ENCODE measurements around the gene CORO1C.
A peak's percentile ranks its signal among the peaks of the same experiment; 100 is the strongest.

CORO1C gene

DNA sequence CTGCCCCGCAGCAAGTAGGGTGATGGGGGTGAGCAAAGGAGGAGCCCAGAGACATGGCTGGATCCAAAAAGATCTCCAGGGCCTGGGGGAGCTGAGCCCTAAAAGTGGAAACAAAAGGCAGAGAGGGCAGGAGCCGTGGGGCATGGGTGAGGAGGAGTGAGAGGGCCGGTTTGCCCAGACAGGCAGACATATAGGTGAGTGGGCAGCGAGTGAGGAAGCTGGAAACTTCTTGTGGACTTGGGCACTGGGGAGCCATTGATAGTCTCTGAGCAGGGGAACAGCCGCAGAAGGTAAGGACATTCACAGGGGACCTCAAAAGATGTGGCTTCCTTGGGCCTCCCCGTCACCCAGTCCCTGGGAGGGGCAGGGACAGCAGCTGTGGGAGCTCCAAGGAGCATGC lies 116.7 kb downstream of the CORO1C start:
- no peak overlapping the region for H3K4me3 ChIP-seq (ENCODE audit: low read depth, low read length)
- DNase-seq (ENCODE audit: low read depth): no peak
- in situ Hi-C loops (cut with HindIII; ENCODE audit: low sequenced_read_pairs): no loop called here
- TF ChIP-seq, protein P1, sequence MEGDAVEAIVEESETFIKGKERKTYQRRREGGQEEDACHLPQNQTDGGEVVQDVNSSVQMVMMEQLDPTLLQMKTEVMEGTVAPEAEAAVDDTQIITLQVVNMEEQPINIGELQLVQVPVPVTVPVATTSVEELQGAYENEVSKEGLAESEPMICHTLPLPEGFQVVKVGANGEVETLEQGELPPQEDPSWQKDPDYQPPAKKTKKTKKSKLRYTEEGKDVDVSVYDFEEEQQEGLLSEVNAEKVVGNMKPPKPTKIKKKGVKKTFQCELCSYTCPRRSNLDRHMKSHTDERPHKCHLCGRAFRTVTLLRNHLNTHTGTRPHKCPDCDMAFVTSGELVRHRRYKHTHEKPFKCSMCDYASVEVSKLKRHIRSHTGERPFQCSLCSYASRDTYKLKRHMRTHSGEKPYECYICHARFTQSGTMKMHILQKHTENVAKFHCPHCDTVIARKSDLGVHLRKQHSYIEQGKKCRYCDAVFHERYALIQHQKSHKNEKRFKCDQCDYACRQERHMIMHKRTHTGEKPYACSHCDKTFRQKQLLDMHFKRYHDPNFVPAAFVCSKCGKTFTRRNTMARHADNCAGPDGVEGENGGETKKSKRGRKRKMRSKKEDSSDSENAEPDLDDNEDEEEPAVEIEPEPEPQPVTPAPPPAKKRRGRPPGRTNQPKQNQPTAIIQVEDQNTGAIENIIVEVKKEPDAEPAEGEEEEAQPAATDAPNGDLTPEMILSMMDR (IDR thresholded peaks at IDR 0.05; ENCODE audit: low read depth, low read length, missing control alignments): no peak

- DNase-seq (ENCODE audit: low read depth): no peak
- TF ChIP-seq, protein P1 (IDR thresholded peaks at IDR 0.05; ENCODE audit: low read depth, low read length, missing control alignments): no peak
- in situ Hi-C loops (cut with HindIII; ENCODE audit: low sequenced_read_pairs): no loop called here
Measured at GRCh38 chr12:108614041-108614440, 117.3 kb downstream of the CORO1C start.

DNA sequence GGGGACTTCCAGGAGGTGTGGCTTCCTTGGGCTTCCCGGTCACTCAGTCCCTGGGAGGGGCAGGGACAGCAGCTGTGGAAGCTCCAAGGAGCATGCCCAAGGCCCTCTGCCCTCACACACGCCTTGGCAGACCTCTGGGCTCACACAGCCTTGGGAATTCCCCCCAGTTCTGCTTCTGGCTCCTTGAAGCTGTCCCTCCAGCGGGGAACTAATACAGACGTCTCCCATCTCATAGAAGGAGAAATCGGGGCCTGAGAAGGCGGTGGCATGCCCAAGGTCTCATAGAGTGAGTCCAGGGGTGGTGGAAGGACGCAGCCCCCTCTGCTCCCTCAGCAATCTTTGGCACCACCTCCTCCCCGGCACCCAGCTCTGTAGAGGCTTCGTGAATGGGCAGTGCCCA lies 117.8 kb downstream of the CORO1C start:
- in situ Hi-C loops (cut with HindIII; ENCODE audit: low sequenced_read_pairs): no loop called here
- TF ChIP-seq, protein P1 (IDR thresholded peaks at IDR 0.05; ENCODE audit: low read depth, low read length, missing control alignments): no peak
- no peak overlapping the region for H3K4me3 ChIP-seq (ENCODE audit: low read depth, low read length)
- DNase-seq (ENCODE audit: low read depth): no peak

More at GRCh38 chr12:108614041-108614440, 117.3 kb downstream of the CORO1C start:
- no peak overlapping the region for H3K4me3 ChIP-seq (ENCODE audit: low read depth, low read length)

- DNase-seq (ENCODE audit: low read depth): no peak
- TF ChIP-seq, protein P1 (IDR thresholded peaks at IDR 0.05; ENCODE audit: low read depth, low read length, missing control alignments): no peak
- in situ Hi-C loops (cut with HindIII; ENCODE audit: low sequenced_read_pairs): no loop called here
- H3K4me3 ChIP-seq (ENCODE audit: low read depth, low read length): no peak overlapping the region
Measured at GRCh38 chr12:108612788-108613282, 118.5 kb downstream of the CORO1C start.

DNA sequence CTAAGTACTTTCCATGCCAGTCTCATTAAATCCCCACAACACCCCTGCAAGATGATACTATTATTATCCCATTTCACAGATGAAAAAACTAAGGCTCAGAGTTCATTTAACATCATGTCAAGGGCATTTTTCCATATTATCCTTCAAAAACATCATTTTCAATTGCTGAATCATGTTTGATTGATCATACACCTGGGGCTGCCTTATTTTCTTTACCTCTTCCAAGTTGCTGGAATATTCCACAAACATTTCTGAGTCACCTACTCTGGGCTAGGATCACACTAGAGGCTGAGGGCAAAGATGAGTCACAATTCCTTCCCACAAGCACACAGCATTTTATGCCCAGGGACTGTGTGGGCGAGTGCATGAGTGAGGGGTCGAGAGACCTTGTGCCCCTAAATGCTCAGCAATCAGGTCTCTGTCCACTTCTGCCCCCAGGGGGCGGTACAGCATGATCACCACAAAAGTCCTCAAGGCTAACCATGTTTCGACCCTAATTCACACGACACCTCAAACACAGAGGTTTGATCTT lies 119.4 kb downstream of the CORO1C start:
- in situ Hi-C loops (cut with HindIII; ENCODE audit: low sequenced_read_pairs): no loop called here
- no peak overlapping the region for H3K4me3 ChIP-seq (ENCODE audit: low read depth, low read length)
- TF ChIP-seq, protein P1 (IDR thresholded peaks at IDR 0.05; ENCODE audit: low read depth, low read length, missing control alignments): peak; percentile 48
- peak; percentile 76 for DNase-seq (ENCODE audit: low read depth)

DNA sequence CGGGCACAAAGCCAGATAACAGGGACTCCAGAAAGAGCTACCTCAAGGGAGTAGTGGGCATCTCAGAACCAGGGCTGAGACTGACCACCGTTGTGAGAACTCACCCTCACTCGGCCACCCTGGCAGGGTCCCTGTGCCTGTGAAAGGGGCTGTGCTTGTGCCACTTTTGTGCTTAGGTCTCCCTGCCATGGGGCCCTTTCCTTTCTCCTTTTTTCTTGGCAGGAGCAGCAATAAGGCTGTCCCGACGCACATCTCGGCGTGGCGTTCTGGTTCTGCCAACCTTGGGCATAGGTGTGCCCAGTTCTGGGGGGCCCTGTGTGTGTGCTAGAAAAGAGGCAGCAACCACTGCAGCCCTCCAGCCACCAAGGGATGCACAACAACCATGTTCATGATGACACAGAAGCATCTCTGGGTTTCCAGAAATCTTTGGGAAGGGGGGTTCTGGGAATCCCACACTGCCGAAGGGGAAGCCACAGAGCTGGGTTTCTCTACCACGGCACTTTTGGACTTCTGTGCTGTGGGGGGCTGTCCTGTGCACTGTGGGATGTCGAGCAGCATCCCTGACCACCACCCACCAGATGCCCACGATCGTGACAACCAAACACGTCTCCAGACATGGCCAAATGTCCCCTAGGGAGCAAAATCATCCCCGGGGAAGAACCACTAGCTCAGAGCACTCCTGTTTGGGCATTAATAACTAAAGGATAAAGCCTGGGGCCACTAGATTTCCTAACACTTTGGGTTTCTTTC lies 120.3 kb downstream of the CORO1C start:
- no peak overlapping the region for H3K4me3 ChIP-seq (ENCODE audit: low read depth, low read length)
- TF ChIP-seq, protein P1 (IDR thresholded peaks at IDR 0.05; ENCODE audit: low read depth, low read length, missing control alignments): no peak
- in situ Hi-C loops (cut with HindIII; ENCODE audit: low sequenced_read_pairs): no loop called here
- no peak for DNase-seq (ENCODE audit: low read depth)
